CD4-positive, alpha-beta T cell (primary cell): ENCODE results near the gene PKDREJ. TPM values are rescaled to one million over a fixed set of nuclear protein-coding genes. Genes with fewer than 3 reads are reported as not detected.
"Not testable (repeated sequence)": the region's sequence is repeated elsewhere in the genome, so short reads cannot be mapped to it uniquely, and the experiment has no call there.

ENCODE experiments used
- ATAC-seq: fragments of 200-7000 bp; cut with Tn5 transposase; one replicate; pipeline ENCODE4 v1.10.0; 2022; ENCODE audit warnings: mild to moderate bottlenecking; ENCODE audit not compliant: poor library complexity
- CTCF ChIA-PET: fragments of 350-600 bp; sonication (Branson Sonifier 250); formaldehyde crosslinking; loops from one replicate; lab custom pipeline; 2021; ENCODE audit warnings: antibody characterized with exemption, inconsistent platforms; lab: Charles Lee
- POLR2A ChIA-PET: fragments of 350-600 bp; sonication (Branson Sonifier 250); formaldehyde crosslinking; loops from one replicate; lab custom pipeline; 2021; ENCODE audit warnings: antibody characterized with exemption, inconsistent platforms; lab: Charles Lee
- DNase-seq, 14 experiments: peaks; one replicate each; pipeline ENCODE4 v3.0.0-alpha.2; 2013 to 2020; ENCODE audit warnings: mixed read lengths in 2 of 14
- H3K27ac ChIP-seq, 2 donors: one replicate each; pipeline versions ENCODE4 v1.5.1 to v1.7.0; 2013; ENCODE audit warnings: low read length in 2 of 2, low read depth in 1 of 2, mild to moderate bottlenecking in 1 of 2
- H3K27me3 ChIP-seq, 2 experiments: 1 replicate in 1 of 2; 2 replicates in 1 of 2; pipeline versions ENCODE4 v1.6.1 to v1.7.0; 2013; ENCODE audit warnings: low read length in 2 of 2, control low read depth in 1 of 2, mild to moderate bottlenecking in 1 of 2, moderate library complexity in 1 of 2; ENCODE audit not compliant: insufficient read depth in 2 of 2, control insufficient read depth in 1 of 2
- H3K36me3 ChIP-seq: one replicate; pipeline ENCODE4 v1.6.1; 2013; ENCODE audit warnings: low read length, control low read depth; ENCODE audit not compliant: insufficient read depth
- H3K4me1 ChIP-seq: one replicate; pipeline ENCODE4 v1.6.1; 2013; ENCODE audit warnings: low read length, control low read depth; ENCODE audit not compliant: insufficient read depth
- H3K4me3 ChIP-seq: one replicate; pipeline ENCODE4 v1.5.1; 2013; ENCODE audit warnings: mild to moderate bottlenecking, low read length, moderate library complexity
- H3K9me3 ChIP-seq, 2 experiments: 1 replicate in 1 of 2; 2 replicates in 1 of 2; pipeline versions ENCODE4 v1.6.1 to v1.7.0; 2013; ENCODE audit warnings: low read length in 2 of 2, mild to moderate bottlenecking in 2 of 2, control low read depth in 1 of 2, moderate library complexity in 1 of 2; ENCODE audit not compliant: control insufficient read depth in 1 of 2, insufficient read depth in 1 of 2
- H3K27ac Mint-ChIP-seq: one replicate; pipeline ENCODE4 v1.8.0; 2020; ENCODE audit warnings: mixed read lengths
- H3K27me3 Mint-ChIP-seq: one replicate; pipeline ENCODE4 v1.8.0; 2021; ENCODE audit warnings: mixed read lengths
- H3K36me3 Mint-ChIP-seq: one replicate; pipeline ENCODE4 v1.8.0; 2021; ENCODE audit warnings: low read depth, mixed read lengths
- H3K4me1 Mint-ChIP-seq: one replicate; pipeline ENCODE4 v1.8.0; 2021; ENCODE audit warnings: low read depth, mixed read lengths
- H3K4me3 Mint-ChIP-seq: one replicate; pipeline ENCODE4 v1.8.0; 2020; ENCODE audit warnings: mild to moderate bottlenecking, mixed read lengths
- H3K9me3 Mint-ChIP-seq: one replicate; pipeline ENCODE4 v1.8.0; 2020; ENCODE audit warnings: mixed read lengths
- intact Hi-C, 2 experiments: fragments of 100-400 bp; cut with DNase I in 1 of 2; cut with micrococcal nuclease in 1 of 2; formaldehyde crosslinking; loops; one replicate each; pipeline versions ENCODE4 v1.15.1 to v1.9.0; 2023 to 2025; cut with DNase I, micrococcal nuclease
- polyA plus RNA-seq, 2 donors: library from polyadenylated mRNA; unstranded; fragments of 120-200 nt; gene quantifications; one replicate each; pipeline ENCODE4 v1.2.1, GENCODE V29; 2013
- total RNA-seq, 174 experiments: library from RNA in 2 of 174; stranded (reverse) in 2 of 174; gene quantifications; one replicate each; pipeline ENCODE4 v1.2.3 and lab custom pipeline; 2021 to 2026
- TF ChIP-seq, protein P1 (sequence below): fragments of 200-600 bp; IDR thresholded peaks from one replicate; pipeline ENCODE4 v1.8.0; 2022; ENCODE audit warnings: antibody characterized with exemption, mild to moderate bottlenecking

The PKDREJ gene, protein sequence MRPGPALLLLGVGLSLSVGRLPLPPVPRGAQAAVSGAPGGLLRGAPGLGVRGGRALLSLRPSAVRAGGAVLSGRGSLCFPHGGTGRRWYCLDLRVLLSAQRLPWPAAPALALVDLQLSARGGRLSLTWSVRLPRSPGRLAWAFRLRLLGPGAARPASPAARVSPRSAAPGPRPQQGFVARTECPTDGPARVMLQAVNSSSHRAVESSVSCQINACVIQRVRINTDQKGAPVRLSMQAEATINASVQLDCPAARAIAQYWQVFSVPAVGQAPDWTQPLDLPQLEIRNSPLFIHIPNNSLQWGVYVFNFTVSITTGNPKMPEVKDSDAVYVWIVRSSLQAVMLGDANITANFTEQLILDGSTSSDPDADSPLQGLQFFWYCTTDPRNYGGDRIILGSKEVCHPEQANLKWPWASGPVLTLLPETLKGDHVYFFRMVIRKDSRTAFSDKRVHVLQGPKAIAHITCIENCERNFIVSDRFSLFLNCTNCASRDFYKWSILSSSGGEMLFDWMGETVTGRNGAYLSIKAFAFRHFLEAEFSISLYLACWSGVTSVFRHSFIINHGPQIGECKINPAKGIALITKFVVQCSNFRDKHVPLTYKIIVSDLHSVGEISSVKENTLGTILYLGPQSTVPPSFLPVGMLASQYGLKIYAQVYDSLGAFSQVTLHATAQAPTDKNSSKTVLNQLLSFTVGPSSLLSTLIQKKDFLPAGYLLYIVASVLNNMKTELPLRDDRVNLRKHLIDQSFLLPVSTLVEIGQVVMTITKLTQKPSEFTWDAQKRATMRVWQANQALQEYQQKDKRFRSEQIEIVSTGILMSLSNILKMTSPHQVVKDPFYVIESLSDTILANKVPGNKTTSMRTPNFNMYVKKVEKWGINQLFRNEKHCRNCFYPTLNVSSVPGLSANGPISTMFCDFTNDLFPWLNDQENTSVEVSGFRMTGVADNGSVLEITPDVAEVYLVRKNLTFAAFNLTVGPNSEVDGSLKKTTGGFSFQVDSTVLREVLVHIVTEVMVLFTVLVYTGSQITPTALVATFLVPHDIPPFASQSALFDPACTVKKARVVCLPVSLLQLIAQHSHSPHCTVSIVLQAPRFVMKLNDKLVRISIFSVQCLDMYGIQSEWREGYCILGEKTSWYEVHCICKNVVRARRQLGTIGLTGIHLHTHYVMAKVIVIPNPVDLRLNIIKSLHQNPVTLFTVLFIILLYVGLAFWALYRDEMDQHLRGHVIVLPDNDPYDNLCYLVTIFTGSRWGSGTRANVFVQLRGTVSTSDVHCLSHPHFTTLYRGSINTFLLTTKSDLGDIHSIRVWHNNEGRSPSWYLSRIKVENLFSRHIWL (N-terminal part only)
- not detected for total RNA-seq
- 0.08 TPM for polyA plus RNA-seq (2013, experiment 1 of 2)
- 0.11 TPM for polyA plus RNA-seq (2013, experiment 2 of 2)
- total RNA-seq (lab: John Stamatoyannopoulos, UW): 0 to 0.23 (median 0) reads per million in 172 experiments

DNA sequence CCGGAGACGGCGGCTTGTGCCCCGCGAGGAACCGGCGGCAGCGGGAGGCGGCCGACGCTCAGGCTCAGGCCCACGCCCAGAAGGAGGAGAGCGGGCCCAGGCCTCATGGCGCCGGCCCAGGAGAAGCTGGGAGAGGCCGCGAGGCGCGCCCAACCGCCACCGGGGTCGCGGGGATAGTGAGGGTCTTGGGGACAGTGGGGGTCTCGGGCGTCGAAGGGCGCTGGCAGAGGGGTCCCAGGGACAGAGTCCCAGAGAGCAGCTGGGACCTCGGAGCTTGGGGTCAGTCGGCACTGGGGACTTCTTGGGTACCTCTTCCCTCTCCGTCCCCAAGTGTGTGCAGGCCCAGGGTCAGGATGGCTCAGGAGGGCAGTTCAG, at the start of gene PKDREJ:
PKDREJ (minus strand) TSS at position 128 of the 375 bp plus-strand sequence; CDS start at position 107, 21 bp downstream.
- peaks cover 0 to 11% of the 10 kb centered on the region in 2 experiments for H3K9me3 ChIP-seq
- Mint-ChIP-seq H3K27me3 (peaks cover 82% of the 10 kb centered on the region), H3K9me3 (no peaks in the 10 kb centered on the region), H3K36me3 (no peaks in the 10 kb centered on the region), H3K4me1 (peaks cover 8% of the 10 kb centered on the region), H3K27ac (no peak within 1 kb of the TSS), H3K4me3 (no peak within 1 kb of the TSS)
- H3K4me1 ChIP-seq: peaks cover 10% of the 10 kb centered on the region
- CTCF ChIA-PET: no interaction called here
- intact Hi-C loops: no loop called here
- TF ChIP-seq, protein P1, sequence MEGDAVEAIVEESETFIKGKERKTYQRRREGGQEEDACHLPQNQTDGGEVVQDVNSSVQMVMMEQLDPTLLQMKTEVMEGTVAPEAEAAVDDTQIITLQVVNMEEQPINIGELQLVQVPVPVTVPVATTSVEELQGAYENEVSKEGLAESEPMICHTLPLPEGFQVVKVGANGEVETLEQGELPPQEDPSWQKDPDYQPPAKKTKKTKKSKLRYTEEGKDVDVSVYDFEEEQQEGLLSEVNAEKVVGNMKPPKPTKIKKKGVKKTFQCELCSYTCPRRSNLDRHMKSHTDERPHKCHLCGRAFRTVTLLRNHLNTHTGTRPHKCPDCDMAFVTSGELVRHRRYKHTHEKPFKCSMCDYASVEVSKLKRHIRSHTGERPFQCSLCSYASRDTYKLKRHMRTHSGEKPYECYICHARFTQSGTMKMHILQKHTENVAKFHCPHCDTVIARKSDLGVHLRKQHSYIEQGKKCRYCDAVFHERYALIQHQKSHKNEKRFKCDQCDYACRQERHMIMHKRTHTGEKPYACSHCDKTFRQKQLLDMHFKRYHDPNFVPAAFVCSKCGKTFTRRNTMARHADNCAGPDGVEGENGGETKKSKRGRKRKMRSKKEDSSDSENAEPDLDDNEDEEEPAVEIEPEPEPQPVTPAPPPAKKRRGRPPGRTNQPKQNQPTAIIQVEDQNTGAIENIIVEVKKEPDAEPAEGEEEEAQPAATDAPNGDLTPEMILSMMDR: no peak
- H3K36me3 ChIP-seq: no peaks in the 10 kb centered on the region
- POLR2A ChIA-PET: no interaction called here
- H3K27me3 ChIP-seq: peaks cover 24 to 28% of the 10 kb centered on the region in 2 experiments
- no peak within 1 kb of the TSS for H3K4me3 ChIP-seq
- H3K27ac ChIP-seq: no peak within 1 kb of the TSS
- ATAC-seq (no peak), DNase-seq (no peak)

DNA sequence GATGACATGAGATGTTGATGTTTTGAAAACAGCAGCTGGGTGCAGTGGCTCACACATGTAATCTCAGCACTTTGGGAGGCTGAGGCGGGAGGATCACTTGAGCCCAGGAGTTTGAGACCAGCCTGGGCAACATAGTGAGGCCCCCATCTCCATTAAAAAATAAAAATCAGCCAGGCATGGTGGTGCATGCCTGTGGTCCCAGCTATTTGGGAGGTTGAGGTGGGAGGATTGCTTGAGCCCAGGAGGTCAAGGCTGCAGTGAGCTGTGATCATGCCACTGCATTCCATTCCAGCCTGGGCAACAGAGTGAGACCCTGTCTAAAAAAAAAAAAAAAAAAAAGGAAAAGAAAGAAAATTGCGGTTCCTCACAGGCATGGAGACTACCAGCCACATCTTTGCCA, 49.7 kb upstream of the PKDREJ start:
- H3K27ac ChIP-seq, H3K27ac Mint-ChIP-seq, H3K4me1 Mint-ChIP-seq, POLR2A ChIA-PET, H3K27me3 Mint-ChIP-seq, H3K27me3 ChIP-seq, H3K9me3 ChIP-seq, H3K4me3 Mint-ChIP-seq, H3K9me3 Mint-ChIP-seq, H3K4me1 ChIP-seq, H3K36me3 Mint-ChIP-seq, DNase-seq, H3K36me3 ChIP-seq, H3K4me3 ChIP-seq, ATAC-seq: not testable (repeated sequence)
- intact Hi-C loops: loop anchor here (5.0 kb wide), 2 partner anchors 306 to 316 kb away; no protein-coding TSS in a partner anchor
- CTCF ChIA-PET: interaction anchor here (1.0 to 1.4 kb wide), 2 partner anchors 191 to 196 kb away, joined by 3 to 5 read pairs; no protein-coding TSS in a partner anchor

DNA sequence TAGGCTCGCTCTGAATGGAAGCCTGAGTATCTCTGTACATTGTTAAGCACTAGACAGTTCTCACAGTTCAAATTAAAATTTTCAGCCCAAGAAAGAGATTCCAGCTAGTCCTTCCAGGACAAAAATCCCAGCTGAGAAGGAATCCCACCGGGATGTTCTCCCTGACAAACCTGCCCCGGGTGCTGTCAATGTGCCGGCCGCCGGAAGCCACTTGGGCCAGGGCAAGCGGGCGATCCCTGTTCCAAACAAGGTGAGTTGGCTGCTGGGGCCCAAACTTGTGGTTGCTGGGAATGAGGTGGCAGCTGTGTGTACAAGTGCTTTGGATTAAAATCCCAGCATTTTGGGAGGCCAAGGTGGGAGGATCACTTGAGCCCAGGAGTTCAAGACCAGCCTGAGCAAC, 48.9 kb upstream of the PKDREJ start:
- Histone ChIP-seq H3K27ac (no peak overlapping the region), H3K27me3 (no peaks in the 10 kb centered on the region), H3K4me3 (no peak overlapping the region), H3K4me1 (no peaks in the 10 kb centered on the region), H3K36me3 (no peaks in the 10 kb centered on the region), H3K9me3 (no peaks in the 10 kb centered on the region)
- intact Hi-C loops: loop anchor here (5.0 kb wide), 2 partner anchors 305 to 315 kb away; no protein-coding TSS in a partner anchor
- Mint-ChIP-seq H3K9me3 (no peaks in the 10 kb centered on the region), H3K4me3 (no peak overlapping the region), H3K36me3 (no peaks in the 10 kb centered on the region), H3K27me3 (no peaks in the 10 kb centered on the region), H3K4me1 (no peaks in the 10 kb centered on the region), H3K27ac (no peak overlapping the region)
- no peak for DNase-seq
- POLR2A ChIA-PET: no interaction called here
- CTCF ChIA-PET: interaction anchor here (1.4 kb wide), 1 partner anchor 190 kb away, joined by 3 read pairs; no protein-coding TSS in a partner anchor
- TF ChIP-seq, protein P1: no peak
- no peak for ATAC-seq
